ENCODE data around the gene UBR3. TPM values are rescaled to one million over a fixed set of nuclear protein-coding genes. Genes with fewer than 3 reads are reported as not detected.

UBR3 gene
- total and polyA plus RNA-seq, 4 donors = 9.5 to 137 (median 25.7) TPM

DNA sequence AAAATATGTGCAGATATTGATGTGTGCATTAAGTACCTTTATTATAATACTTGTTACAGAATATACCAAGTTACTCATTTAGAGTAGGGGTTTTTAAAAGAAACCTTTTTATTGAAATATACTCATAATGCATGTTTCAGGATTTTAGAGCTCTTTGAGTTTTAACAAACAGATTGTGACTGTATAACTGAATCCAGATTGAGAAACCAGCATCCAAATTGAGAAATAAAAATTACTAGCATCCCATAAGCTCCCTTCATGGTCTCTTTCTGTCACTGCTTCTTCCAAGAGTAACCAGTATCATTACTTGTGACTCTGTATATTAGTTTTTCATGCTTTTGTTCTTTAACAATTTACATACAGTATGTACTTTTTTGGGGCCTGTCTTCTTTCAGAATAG, 156.9 kb downstream of the UBR3 start:
- Histone ChIP-seq H3K36me3 (ENCODE audit: control insufficient read depth in 4 of 4, insufficient read depth in 4 of 4, low read length in 4 of 4) (peaks cover 0 to 8% (median 6%) of the 10 kb centered on the region in 4 donors), H3K9me3 (ENCODE audit: control insufficient read depth in 4 of 4, insufficient read depth in 3 of 4, low read length in 3 of 4) (no peaks in the 10 kb centered on the region), H3K9ac (ENCODE audit: insufficient read depth in 1 of 2, low read length in 2 of 2) (no peak overlapping the region), H3K4me3 (no peak overlapping the region), H3K27me3 (ENCODE audit: control insufficient read depth in 3 of 3, insufficient read depth in 3 of 3, low read length in 2 of 3) (no peaks in the 10 kb centered on the region), H3K4me1 (ENCODE audit: control insufficient read depth in 5 of 5, insufficient read depth in 5 of 5, low read length in 5 of 5) (no peaks in the 10 kb centered on the region), H3K27ac (ENCODE audit: low read depth in 1 of 2, low read length in 1 of 2) (no peak overlapping the region)
- no peak for ATAC-seq (ENCODE audit: insufficient read depth, low FRiP score)
- no peak for DNase-seq
- TF ChIP-seq, protein P1, sequence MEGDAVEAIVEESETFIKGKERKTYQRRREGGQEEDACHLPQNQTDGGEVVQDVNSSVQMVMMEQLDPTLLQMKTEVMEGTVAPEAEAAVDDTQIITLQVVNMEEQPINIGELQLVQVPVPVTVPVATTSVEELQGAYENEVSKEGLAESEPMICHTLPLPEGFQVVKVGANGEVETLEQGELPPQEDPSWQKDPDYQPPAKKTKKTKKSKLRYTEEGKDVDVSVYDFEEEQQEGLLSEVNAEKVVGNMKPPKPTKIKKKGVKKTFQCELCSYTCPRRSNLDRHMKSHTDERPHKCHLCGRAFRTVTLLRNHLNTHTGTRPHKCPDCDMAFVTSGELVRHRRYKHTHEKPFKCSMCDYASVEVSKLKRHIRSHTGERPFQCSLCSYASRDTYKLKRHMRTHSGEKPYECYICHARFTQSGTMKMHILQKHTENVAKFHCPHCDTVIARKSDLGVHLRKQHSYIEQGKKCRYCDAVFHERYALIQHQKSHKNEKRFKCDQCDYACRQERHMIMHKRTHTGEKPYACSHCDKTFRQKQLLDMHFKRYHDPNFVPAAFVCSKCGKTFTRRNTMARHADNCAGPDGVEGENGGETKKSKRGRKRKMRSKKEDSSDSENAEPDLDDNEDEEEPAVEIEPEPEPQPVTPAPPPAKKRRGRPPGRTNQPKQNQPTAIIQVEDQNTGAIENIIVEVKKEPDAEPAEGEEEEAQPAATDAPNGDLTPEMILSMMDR (IDR thresholded peaks at IDR 0.05; ENCODE audit: control extremely low read depth, extremely low read depth) = no peak

DNA sequence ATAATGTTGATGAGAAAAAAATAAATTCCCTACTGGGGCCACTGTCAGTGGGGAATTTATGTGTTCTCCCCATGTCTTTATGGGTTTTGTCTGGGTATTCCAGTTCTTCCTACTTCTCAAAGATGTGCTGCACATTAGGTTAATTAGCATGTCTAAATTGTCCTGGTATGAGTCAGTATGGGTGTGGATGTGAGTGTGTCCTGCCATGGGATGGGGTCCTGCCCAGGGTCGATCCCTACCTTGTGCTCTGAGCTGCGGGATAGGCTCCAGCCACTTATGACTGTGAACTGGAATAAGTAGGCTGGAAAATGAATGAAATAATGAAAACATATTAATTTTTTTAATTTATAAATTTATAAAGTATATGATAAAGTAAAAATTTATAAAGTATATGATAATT, 167.5 kb downstream of the UBR3 start:
- DNase-seq = no peak
- Histone ChIP-seq H3K9me3 (ENCODE audit: control insufficient read depth in 4 of 4, insufficient read depth in 3 of 4, low read length in 3 of 4) (peaks cover 0 to 5% (median 3%) of the 10 kb centered on the region in 4 donors), H3K36me3 (ENCODE audit: control insufficient read depth in 4 of 4, insufficient read depth in 4 of 4, low read length in 4 of 4) (peaks cover 6 to 8% (median 7%) of the 10 kb centered on the region in 4 donors), H3K4me1 (ENCODE audit: control insufficient read depth in 5 of 5, insufficient read depth in 5 of 5, low read length in 5 of 5) (no peaks in the 10 kb centered on the region), H3K4me3 (no peak overlapping the region), H3K27ac (ENCODE audit: low read depth in 1 of 2, low read length in 1 of 2) (no peak overlapping the region), H3K27me3 (ENCODE audit: control insufficient read depth in 3 of 3, insufficient read depth in 3 of 3, low read length in 2 of 3) (no peaks in the 10 kb centered on the region), H3K9ac (ENCODE audit: insufficient read depth in 1 of 2, low read length in 2 of 2) (no peak overlapping the region)
- WGBS, 2 donors = 97% methylated on average over 2 of the region's 2 CpGs
- TF ChIP-seq, protein P1 (IDR thresholded peaks at IDR 0.05; ENCODE audit: control extremely low read depth, extremely low read depth) = no peak
- no peak for ATAC-seq (ENCODE audit: insufficient read depth, low FRiP score)

DNA sequence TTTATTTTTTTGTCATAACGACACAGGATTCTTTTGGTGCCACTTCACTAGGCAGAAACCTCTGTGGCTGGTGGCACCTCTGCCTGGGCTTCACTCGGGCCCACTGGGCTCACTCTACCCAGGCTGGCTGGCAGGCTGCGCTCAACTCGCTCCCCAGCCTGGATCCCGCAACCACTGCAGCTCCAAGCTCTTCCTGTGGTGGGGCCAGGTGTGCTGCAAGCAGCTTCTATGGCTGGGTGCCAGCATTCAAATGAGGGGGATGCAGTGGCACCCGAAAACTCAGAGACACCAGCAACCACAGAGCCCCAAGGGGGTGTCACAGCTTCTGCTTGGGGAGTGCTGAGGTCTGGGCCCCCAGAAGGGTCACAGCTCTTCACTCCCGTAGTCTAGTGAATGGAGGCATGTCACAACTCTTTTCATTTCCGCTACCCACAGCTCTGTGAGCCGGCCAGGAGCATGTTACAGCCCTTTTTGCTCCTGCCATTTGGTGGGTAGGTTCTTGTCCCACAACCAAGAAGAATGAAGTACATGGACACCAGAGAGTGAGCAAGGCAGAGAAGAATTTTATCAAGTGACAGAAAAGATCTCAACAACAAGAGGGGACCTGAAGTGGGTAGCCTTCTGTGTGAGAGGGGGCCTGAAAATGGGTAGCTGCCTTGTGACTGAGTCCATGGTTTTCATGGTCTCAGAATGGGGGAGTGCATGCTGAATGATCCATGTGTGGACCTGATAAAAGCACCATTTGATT, 170.1 kb downstream of the UBR3 start:
- Histone ChIP-seq H3K4me1 (ENCODE audit: control insufficient read depth in 5 of 5, insufficient read depth in 5 of 5, low read length in 5 of 5) (no peaks in the 10 kb centered on the region), H3K27ac (ENCODE audit: low read depth in 1 of 2, low read length in 1 of 2) (no peak overlapping the region), H3K27me3 (ENCODE audit: control insufficient read depth in 3 of 3, insufficient read depth in 3 of 3, low read length in 2 of 3) (no peaks in the 10 kb centered on the region), H3K36me3 (ENCODE audit: control insufficient read depth in 4 of 4, insufficient read depth in 4 of 4, low read length in 4 of 4) (peaks cover 6 to 14% (median 8%) of the 10 kb centered on the region in 4 donors), H3K9ac (ENCODE audit: insufficient read depth in 1 of 2, low read length in 2 of 2) (no peak overlapping the region), H3K4me3 (no peak overlapping the region), H3K9me3 (ENCODE audit: control insufficient read depth in 4 of 4, insufficient read depth in 3 of 4, low read length in 3 of 4) (peaks cover 0 to 5% (median 3%) of the 10 kb centered on the region in 4 donors)
- 91 to 97% methylated on average over 9 of the region's 9 CpGs for WGBS, 2 donors
- ATAC-seq (ENCODE audit: insufficient read depth, low FRiP score) = no peak
- no peak for DNase-seq
- TF ChIP-seq, protein P1 (IDR thresholded peaks at IDR 0.05; ENCODE audit: control extremely low read depth, extremely low read depth) = no peak

All from lung (tissue), 12 donors.